GM03348 (cell line): ENCODE results near the gene CDK18.
A peak's percentile ranks its signal among the peaks of the same experiment; 100 is the strongest.

Experiments
- DNase-seq: peaks from one replicate; pipeline ENCODE4 v3.0.0; 2012; ENCODE audit warnings: low spot score

The CDK18 gene

GRCh38 chr1:205538235-205538840, 33.9 kb downstream of the CDK18 start:
- peak; percentile 6 for DNase-seq

GRCh38 chr1:205541161-205541886, 36.9 kb downstream of the CDK18 start:
- DNase-seq: no peak

- DNase-seq: no peak
These were observed 37.9 kb downstream of the CDK18 start for GRCh38 chr1:205542367-205542766.

DNA sequence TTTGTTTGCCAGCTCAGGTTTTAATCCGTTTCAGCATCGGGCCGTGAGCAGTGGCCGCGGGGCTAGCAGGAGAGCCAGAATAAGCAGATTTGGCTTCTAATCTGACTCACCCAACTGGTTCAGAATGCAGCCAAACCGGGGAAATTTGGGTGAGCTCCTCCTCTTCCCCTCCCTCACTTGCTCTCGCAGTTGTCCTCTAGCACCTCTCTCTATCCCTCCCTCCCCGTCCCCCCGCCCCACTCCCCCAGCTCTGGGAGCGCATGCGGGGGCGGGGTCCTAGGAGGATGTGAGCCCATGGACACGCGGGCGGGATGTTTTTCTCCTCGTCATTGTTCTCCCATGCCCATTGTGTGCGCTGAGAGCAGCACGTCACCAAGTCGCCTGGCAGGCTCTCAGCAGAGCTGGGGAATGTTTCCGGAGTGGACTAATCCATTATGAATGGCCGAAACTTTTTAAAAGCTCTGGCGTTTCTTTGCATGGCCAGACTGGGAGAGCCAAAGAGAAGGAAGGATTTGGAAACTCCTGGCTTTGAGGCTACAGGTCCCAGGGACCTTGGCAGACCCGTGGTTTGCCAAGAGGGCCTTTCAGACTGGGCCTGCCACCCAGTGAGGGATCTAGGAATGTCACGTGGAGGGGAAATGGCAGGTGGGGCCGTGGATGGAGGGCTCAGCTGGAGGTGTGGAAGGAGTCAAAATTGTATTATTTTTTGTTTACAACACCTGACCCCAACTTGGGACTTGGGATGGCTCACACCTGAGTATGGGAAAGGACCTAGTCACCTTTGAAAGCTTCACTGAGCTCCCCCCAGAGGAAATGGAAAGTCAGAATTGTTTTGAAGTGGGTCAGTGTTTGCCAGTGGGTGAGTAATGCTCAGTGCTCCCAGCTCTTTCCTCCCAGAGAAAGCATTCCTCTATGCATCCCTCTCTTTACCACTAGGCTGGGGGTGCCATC, 39.2 kb downstream of the CDK18 start:
- DNase-seq: peak; percentile 83

GRCh38 chr1:205545001-205545919, 40.8 kb downstream of the CDK18 start:
- no peak for DNase-seq

GRCh38 chr1:205545991-205546390, 41.5 kb downstream of the CDK18 start:
- no peak for DNase-seq

- no peak for DNase-seq
These were observed 42.1 kb downstream of the CDK18 start for GRCh38 chr1:205546541-205546940.

DNA sequence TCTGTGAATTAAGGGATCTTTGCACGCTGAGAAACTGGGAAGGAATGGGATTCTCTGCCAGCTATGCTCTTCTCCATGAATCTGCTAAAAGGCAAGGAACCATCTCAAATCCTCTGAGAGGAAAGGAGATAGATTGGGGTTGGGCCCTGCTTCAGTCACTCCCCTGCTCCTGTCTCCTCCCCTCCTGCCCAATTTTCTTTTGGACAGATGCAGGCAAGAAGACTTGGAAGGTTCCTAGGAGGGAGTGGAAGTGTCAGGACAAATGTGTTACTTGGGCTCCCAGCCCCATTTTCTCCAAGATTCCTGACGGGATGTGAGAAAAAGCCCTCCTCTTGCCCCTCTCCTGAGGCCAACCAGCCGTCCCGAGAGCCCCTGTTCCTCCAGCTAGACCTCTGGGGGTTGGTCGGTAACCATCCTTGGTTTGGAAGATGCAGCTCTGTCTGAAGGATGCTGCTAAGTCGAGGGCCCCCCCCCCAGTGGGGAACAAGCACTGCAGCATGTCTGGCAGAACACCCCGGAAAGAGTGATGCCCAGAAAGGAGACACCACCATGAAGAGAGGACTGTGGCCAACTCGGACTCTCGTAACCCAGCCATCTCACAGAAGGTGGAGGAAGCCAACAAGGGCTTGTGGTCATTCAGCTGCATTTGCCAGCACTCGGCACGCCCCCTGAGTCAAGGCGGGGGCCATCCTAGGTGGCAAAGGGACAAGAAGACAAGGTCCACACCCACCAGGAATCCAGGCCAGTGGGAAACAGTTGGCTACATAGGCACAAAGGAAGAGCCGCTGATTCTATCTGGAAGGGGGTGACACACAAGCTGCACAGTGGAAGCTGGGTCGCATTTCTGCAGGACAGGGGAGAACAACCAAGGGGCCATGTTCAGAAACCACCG, 43.7 kb downstream of the CDK18 start:
- no peak for DNase-seq

GRCh38 chr1:205554026-205554811, 49.8 kb downstream of the CDK18 start:
- DNase-seq: no peak

DNA sequence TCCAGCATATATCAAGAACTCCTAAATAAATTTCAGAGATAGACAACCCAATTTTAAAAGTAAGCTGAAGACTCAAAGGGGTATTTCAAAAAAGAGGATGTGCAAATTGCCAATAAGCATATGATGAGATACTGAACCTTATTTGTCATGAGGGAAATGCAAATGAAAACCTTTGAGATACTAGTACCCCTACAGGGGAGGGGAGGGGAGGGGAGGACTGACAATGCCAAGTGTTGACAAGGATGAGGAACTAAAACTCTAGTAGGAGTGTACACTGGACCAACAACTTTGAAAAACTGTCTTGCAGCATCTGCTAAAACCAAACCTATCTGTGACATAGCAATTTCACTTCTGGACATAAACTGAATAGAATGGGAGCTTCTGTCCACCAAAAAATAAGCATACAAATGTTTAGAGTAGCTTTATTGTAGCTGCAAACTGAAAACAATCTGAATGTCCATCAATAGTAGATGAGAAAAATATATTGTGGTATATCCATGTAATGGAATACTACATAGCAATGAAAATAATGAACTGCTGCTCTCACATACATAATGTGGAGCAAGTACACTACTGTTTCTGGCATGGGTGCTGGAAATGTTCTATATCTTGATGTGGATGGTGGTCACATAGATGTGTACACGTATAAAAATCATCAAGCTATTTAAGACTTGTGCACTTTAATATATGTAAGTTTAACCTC, 57.2 kb downstream of the CDK18 start:
- no peak for DNase-seq

GRCh38 chr1:205563927-205564441, 59.5 kb downstream of the CDK18 start:
- DNase-seq: no peak

GRCh38 chr1:205565799-205566198, 61.3 kb downstream of the CDK18 start:
- DNase-seq: no peak

DNA sequence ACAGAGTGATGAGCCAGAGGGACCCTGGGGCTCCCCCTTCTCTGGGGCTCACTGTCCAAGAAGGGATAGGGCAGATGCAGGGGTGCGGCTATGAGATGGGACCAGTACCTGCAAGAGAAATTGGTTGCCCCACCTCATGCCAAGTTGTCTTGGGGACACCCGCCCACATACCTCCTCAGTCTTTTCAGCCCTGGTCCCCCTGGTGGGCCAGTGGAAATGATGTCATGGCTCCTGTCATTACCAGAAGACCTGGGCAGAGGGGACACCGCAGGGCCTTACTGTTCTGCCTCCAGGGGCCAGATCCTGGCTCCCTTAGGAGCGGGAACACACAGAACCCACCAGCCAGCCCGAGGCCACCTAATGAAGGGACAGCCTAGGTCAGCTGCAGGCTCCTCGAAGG, 63.2 kb downstream of the CDK18 start:
- no peak for DNase-seq

DNA sequence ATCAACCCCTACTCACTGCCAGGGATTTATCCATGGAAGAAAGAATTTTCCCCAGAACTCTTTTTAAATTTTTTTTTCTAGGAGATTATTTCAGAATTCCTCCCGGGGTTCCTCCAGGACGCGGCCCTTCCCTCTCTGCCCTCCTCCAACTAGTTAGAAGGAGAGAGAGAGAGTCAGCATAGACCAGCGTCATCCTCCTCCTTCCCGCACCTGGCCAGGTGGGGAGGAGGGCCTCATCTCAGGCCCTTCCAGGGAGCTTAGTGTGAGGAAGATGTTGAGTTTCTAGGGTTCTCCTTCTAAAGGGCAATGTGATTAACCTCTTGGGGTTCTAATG, 63.6 kb downstream of the CDK18 start:
- DNase-seq: no peak

DNA sequence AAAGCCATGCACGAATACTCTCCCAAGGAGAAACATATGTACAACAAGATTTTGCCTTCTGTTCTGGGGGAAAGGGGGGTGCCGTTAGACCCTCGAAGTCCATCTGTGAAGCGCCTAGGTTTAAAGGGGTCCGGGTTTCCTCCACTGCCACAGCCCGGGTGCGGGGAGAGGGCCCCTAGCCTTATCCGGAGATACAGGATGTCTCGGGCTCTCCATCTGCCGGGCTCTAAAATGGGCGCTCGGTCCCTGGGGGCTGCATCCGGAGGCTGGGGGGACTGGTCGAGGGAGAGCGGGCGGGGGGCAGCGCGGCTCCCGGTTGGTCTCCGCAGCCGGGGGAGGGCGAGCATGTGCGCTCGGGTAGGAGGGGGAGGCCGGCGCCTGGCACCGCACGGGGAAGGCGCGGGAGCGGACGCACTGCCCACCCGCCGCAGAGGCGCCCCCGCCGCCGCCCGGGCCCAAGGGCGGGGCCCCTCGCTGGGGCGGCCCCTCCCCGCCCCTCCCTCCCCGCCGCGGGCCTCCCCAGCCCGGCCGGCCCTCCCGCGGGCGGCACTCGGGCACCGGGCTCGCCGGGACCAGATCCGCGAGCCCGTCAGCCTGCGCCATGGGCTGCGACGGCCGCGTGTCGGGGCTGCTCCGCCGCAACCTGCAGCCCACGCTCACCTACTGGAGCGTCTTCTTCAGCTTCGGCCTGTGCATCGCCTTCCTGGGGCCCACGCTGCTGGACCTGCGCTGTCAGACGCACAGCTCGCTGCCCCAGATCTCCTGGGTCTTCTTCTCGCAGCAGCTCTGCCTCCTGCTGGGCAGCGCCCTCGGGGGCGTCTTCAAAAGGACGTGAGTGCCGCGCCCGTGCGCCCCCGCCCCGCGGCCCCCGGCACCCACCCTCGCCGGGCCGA, 64.2 kb downstream of the CDK18 start:
- peak; percentile 52 for DNase-seq

DNA sequence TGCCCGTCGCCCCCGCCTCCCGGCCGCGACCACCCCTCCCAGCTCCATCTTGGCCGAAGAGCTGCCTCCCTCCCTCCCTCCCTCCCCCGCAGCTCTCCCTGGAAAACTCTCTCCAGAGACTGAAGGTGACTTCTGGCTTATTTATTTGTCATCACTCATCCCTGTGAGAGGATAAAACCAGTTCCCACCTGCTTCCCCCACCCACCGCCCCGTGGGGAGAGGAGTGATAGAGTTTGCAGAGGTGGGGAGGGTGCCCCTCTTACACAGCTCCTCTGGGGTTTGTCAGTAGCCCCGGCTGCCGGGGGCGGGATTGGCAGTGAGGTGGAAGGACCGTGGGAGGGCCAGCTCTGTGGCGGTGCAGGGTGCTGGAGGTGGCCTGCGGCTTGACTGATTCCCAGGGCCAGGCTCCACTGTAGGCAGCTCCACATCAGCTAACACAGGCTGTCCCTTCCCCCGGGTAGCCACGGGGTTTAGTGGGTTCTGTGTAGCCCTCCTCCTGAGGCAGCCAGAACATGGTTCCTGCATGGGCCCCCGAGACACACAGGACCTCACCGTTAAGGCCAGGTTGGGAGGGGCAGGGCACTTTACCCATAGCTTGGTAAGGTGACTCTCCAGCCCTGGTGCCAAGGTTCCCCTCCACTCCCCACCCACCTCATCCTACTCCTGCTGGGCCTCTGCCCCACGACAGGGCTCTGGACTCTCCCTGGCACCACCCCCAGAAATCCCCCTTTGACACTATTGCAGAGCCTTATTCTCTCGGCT, 65.1 kb downstream of the CDK18 start:
- no peak for DNase-seq

GRCh38 chr1:205570173-205570501, 65.7 kb downstream of the CDK18 start:
- DNase-seq: no peak
